Activated naive CD8-positive, alpha-beta T cell treated with anti-CD3 and anti-CD28 coated beads, Interleukin-2, amount 10 ng/mL, durations not matched to agents 7 days and 5 days (primary cell): ENCODE measurements around the gene CTNS. TPM values are rescaled to one million over a fixed set of nuclear protein-coding genes. Genes with fewer than 3 reads are reported as not detected.

ENCODE experiments used
- ATAC-seq: fragments of 150-1000 bp; cut with Tn5 transposase; one replicate; pipeline ENCODE4 v1.10.0; 2021; ENCODE audit warnings: low read depth, moderate library complexity
- POLR2A ChIA-PET: fragments of 350-600 bp; sonication (Branson Sonifier 250); formaldehyde crosslinking; loops from one replicate; lab custom pipeline; 2021; ENCODE audit warnings: antibody characterized with exemption; lab: Charles Lee
- DNase-seq: peaks from one replicate; pipeline ENCODE4 v3.0.0; 2021
- H3K27ac Mint-ChIP-seq: one replicate; pipeline ENCODE4 v1.8.0; 2022; ENCODE audit warnings: mild to moderate bottlenecking, mixed read lengths
- H3K27me3 Mint-ChIP-seq: one replicate; pipeline ENCODE4 v1.8.0; 2022; ENCODE audit warnings: mild to moderate bottlenecking, moderate library complexity, mixed read lengths
- H3K36me3 Mint-ChIP-seq: one replicate; pipeline ENCODE4 v1.8.0; 2021; ENCODE audit warnings: mild to moderate bottlenecking, mixed read lengths
- H3K4me1 Mint-ChIP-seq: one replicate; pipeline ENCODE4 v1.8.0; 2021; ENCODE audit warnings: mixed read lengths
- H3K4me3 Mint-ChIP-seq: one replicate; pipeline ENCODE4 v1.8.0; 2022; ENCODE audit warnings: mild to moderate bottlenecking, moderate library complexity, mixed read lengths
- H3K9me3 Mint-ChIP-seq: one replicate; pipeline ENCODE4 v1.8.0; 2021; ENCODE audit warnings: mixed read lengths
- total RNA-seq, 2 experiments: library from RNA; stranded (reverse); gene quantifications; one replicate each; pipeline ENCODE4 v1.2.3, GENCODE V29; 2021

Gene CTNS
- total RNA-seq, result 10 to 100 TPM in 1 of 2 experiments, 1 to 10 TPM in 1; 8.5 to 10.0 TPM

- Mint-ChIP-seq H3K36me3 (peaks cover 4% of the 10 kb centered on the region), H3K27me3 (no peaks in the 10 kb centered on the region), H3K4me1 (peaks cover 35% of the 10 kb centered on the region), H3K4me3 (peak within 1 kb of the TSS; percentile 99), H3K9me3 (no peaks in the 10 kb centered on the region), H3K27ac (peak within 1 kb of the TSS; percentile 100)
- peak; percentile 98 for ATAC-seq
- POLR2A ChIA-PET, result interaction anchor here (0.7 to 1.6 kb wide), 8 partner anchors 9 to 209 kb away, joined by 3 to 8 read pairs (median 5); partner anchors contain the start of genes EMC6 and TAX1BP3
- DNase-seq, result peak; percentile 94
Observed at GRCh38 chr17:3636154-3636907, at the start of gene CTNS, which contains the start of gene SHPK. CTNS (plus strand) TSS chr17:3636760; CDS start chr17:3640207, 3,447 bp downstream. SHPK (minus strand) TSS chr17:3636250; CDS start chr17:3636219, 31 bp downstream.

- Mint-ChIP-seq H3K27ac (no peak overlapping the region), H3K9me3 (no peaks in the 10 kb centered on the region), H3K36me3 (no peaks in the 10 kb centered on the region), H3K4me1 (no peaks in the 10 kb centered on the region), H3K27me3 (no peaks in the 10 kb centered on the region), H3K4me3 (no peak overlapping the region)
- POLR2A ChIA-PET, result no interaction called here
- no peak for DNase-seq
- no peak for ATAC-seq
Observed at GRCh38 chr17:3589784-3590183, 46.8 kb upstream of the CTNS start.

- DNase-seq (no peak), ATAC-seq (no peak)
- H3K9me3 Mint-ChIP-seq, result no peaks in the 10 kb centered on the region
- no peaks in the 10 kb centered on the region for H3K36me3 Mint-ChIP-seq
- H3K4me3 Mint-ChIP-seq, result no peak overlapping the region
- no peak overlapping the region for H3K27ac Mint-ChIP-seq
- no peaks in the 10 kb centered on the region for H3K4me1 Mint-ChIP-seq
- H3K27me3 Mint-ChIP-seq, result no peaks in the 10 kb centered on the region
- POLR2A ChIA-PET, result no interaction called here
Observed at GRCh38 chr17:3590231-3590630, 46.3 kb upstream of the CTNS start.

DNA sequence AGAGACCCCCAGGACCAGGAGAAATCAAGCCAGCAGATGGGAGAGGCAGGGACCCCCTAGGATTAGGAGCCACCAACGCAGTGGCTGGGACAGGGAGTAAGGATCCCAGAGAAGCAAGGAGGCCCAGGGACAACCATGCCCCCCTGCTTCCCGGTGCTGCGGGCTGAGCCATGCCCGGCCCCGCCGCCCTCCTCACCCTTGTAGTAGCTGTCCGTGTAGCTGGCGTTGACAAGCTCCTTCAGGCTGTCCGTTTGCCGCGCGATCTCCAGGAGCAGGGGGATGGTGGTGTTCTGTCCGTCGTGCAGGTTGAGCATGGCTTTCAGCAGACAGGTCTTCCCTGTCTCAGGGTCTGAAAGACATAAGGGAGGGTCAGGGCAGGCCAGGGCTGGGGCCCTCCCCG lies 45.8 kb upstream of the CTNS start:
- Mint-ChIP-seq H3K9me3 (no peaks in the 10 kb centered on the region), H3K27ac (no peak overlapping the region), H3K4me1 (no peaks in the 10 kb centered on the region), H3K4me3 (no peak overlapping the region), H3K36me3 (no peaks in the 10 kb centered on the region), H3K27me3 (no peaks in the 10 kb centered on the region)
- POLR2A ChIA-PET, result no interaction called here
- DNase-seq (no peak), ATAC-seq (no peak)

DNA sequence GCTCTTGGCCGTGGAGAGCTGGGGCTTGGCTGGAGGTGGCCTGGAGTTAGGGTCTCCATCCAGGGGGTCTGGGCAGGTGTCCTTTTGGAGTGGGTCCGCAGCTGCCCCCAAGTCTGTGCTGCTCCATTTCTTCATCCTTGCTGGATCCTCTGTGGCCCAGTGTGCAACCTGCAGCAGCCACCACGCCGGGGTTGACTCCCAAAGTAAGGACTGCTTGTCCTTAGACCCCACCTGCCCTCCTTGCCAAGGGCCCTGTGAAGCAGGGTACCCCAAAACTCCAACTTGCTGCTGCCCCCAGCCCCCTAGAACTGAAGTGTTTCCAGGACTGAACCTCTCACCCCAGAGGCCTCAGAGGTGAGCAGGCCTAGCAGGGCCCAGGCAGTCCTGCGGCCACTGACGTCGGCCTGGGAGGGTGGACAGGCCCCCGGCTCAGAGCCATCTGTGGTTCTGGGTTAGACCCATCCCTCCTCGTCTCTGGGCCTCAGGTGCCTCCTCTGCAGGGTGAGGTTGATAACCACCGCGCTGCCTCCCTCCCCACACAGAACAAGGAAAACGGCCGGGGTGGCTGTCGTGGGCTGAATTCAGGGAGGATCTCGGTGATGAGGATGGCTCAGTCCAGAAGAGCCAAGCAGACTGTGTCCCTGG lies 44.2 kb upstream of the CTNS start:
- POLR2A ChIA-PET, result no interaction called here
- Mint-ChIP-seq H3K27ac (no peak overlapping the region), H3K4me3 (no peak overlapping the region), H3K27me3 (no peaks in the 10 kb centered on the region), H3K4me1 (no peaks in the 10 kb centered on the region), H3K36me3 (no peaks in the 10 kb centered on the region), H3K9me3 (no peaks in the 10 kb centered on the region)
- ATAC-seq (no peak), DNase-seq (no peak)

DNA sequence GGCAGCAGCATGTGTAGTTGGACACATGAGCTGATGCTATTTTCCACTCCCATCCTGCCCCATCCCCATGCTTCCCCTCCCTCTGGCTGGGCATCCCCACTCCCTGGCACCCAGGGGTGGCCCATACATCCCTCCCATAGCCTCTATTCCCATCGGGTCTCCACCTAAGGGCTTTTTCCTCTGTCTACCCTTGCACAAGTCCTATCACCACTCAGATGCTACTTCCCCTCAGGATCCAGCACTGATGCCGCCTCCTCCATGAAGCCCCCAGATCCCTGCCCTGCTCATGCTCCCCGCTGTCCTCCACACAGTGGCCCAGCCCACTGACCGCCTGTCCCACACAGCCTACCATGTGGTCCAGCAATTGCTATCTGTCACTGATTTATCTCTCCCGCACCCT lies 43.2 kb upstream of the CTNS start:
- no peak overlapping the region for H3K4me3 Mint-ChIP-seq
- ATAC-seq (no peak), DNase-seq (no peak)
- H3K27ac Mint-ChIP-seq, result no peak overlapping the region
- no peaks in the 10 kb centered on the region for H3K4me1 Mint-ChIP-seq
- no peaks in the 10 kb centered on the region for H3K9me3 Mint-ChIP-seq
- H3K36me3 Mint-ChIP-seq, result no peaks in the 10 kb centered on the region
- POLR2A ChIA-PET, result interaction anchor here (0.6 to 0.7 kb wide), 3 partner anchors 9 to 351 kb away, joined by 3 to 5 read pairs (median 5); no protein-coding TSS in a partner anchor
- H3K27me3 Mint-ChIP-seq, result no peaks in the 10 kb centered on the region

GRCh38 chr17:3594051-3594800 lies 42.3 kb upstream of the CTNS start:
- H3K9me3 Mint-ChIP-seq, result no peaks in the 10 kb centered on the region
- no peak for ATAC-seq
- no peak overlapping the region for H3K4me3 Mint-ChIP-seq
- POLR2A ChIA-PET, result interaction anchor here (0.7 kb wide), 1 partner anchor 10 kb away, joined by 5 read pairs; no protein-coding TSS in a partner anchor
- no peaks in the 10 kb centered on the region for H3K27me3 Mint-ChIP-seq
- H3K36me3 Mint-ChIP-seq, result no peaks in the 10 kb centered on the region
- H3K27ac Mint-ChIP-seq, result no peak overlapping the region
- H3K4me1 Mint-ChIP-seq, result no peaks in the 10 kb centered on the region
- DNase-seq, result no peak

DNA sequence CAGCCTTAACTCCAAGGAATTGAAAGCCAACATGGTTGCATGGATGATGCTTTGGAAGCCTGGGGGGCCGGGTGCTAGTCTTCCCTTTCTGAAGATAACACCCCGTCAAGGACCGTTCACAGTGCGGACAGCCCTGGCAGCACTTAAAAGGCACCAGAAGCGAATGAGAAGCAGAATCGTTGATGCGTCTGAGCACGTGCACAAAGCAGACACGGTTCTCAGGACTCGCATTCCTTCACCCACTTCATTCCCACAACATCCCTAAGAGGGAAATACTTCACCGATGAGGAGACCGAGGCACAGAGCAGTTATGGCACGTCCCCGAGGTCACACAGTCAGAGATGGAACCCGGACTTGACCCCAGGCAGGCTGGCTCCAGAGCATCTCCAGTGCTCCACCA lies 41.6 kb upstream of the CTNS start:
- POLR2A ChIA-PET, result no interaction called here
- Mint-ChIP-seq H3K4me3 (no peak overlapping the region), H3K4me1 (no peaks in the 10 kb centered on the region), H3K9me3 (no peaks in the 10 kb centered on the region), H3K27me3 (no peaks in the 10 kb centered on the region), H3K27ac (no peak overlapping the region), H3K36me3 (no peaks in the 10 kb centered on the region)
- ATAC-seq (no peak), DNase-seq (no peak)

GRCh38 chr17:3596804-3597464 lies 39.6 kb upstream of the CTNS start:
- Mint-ChIP-seq H3K4me1 (no peaks in the 10 kb centered on the region), H3K36me3 (no peaks in the 10 kb centered on the region), H3K9me3 (no peaks in the 10 kb centered on the region), H3K4me3 (no peak overlapping the region), H3K27me3 (no peaks in the 10 kb centered on the region), H3K27ac (no peak overlapping the region)
- ATAC-seq, result no peak
- POLR2A ChIA-PET, result interaction anchor here (0.6 kb wide), 1 partner anchor 16 kb away, joined by 3 read pairs; no protein-coding TSS in a partner anchor
- no peak for DNase-seq

GRCh38 chr17:3598078-3598477 lies 38.5 kb upstream of the CTNS start:
- no peaks in the 10 kb centered on the region for H3K9me3 Mint-ChIP-seq
- H3K27me3 Mint-ChIP-seq, result no peaks in the 10 kb centered on the region
- DNase-seq (no peak), ATAC-seq (no peak)
- no peaks in the 10 kb centered on the region for H3K4me1 Mint-ChIP-seq
- POLR2A ChIA-PET, result no interaction called here
- no peak overlapping the region for H3K4me3 Mint-ChIP-seq
- H3K36me3 Mint-ChIP-seq, result no peaks in the 10 kb centered on the region
- no peak overlapping the region for H3K27ac Mint-ChIP-seq

DNA sequence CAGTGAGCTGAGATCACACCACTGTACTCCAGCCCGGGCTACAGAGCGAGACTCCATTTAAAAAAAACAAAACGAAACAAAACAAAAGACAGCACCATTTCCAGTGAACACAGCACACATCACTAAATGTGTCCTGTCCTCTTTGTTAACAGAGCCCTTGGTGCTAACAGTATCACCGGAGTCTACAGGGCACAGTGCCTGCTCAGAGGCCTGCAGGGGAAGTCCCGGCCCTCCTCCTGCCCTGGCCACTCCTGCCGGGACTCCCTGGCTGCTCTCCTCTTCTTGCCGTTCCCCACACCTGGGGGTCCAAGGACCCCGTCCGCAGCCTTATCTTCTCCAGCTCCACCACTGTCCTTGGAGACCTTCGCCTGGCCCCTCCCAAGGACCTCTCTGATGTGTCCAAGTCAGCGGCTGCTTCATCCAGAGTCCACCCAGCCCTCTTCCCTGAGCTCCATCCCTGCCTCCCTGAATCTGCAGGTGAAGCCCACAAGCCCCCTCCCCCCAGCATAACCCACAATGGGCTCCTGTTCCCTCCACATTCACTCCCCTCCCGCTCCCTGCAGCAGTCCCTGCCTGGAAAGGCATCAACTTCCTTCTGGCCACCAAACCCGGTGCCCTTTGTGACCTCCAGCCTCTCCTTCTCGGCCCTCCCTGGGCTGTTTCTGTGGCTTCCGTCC lies 35.9 kb upstream of the CTNS start:
- POLR2A ChIA-PET, result no interaction called here
- no peak for ATAC-seq
- Mint-ChIP-seq H3K9me3 (no peaks in the 10 kb centered on the region), H3K27ac (no peak overlapping the region), H3K4me3 (no peak overlapping the region), H3K27me3 (no peaks in the 10 kb centered on the region), H3K4me1 (no peaks in the 10 kb centered on the region), H3K36me3 (no peaks in the 10 kb centered on the region)
- no peak for DNase-seq

DNA sequence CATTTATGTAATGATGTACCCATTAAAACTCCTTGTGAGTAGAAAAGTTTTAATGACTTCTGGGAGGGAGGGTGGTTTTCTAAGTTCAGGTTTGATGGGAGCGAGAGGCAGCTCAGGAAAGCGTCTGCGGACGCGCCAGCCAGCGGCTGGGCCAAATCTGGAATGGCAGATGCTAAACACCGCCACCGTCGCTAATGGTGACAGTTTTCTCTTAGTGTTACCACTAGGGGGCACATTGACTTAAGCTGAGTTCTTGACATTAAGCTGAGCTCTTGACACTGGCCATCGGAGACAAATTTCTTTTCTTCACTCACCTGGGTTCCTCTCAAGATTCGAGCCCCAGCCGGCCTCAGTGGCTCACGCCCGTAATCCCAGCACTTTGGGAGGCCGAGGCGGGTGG lies 34.1 kb upstream of the CTNS start:
- H3K4me1 Mint-ChIP-seq, result no peaks in the 10 kb centered on the region
- H3K27ac Mint-ChIP-seq, result no peak overlapping the region
- DNase-seq (no peak), ATAC-seq (no peak)
- H3K36me3 Mint-ChIP-seq, result no peaks in the 10 kb centered on the region
- no peaks in the 10 kb centered on the region for H3K27me3 Mint-ChIP-seq
- POLR2A ChIA-PET, result no interaction called here
- H3K9me3 Mint-ChIP-seq, result no peaks in the 10 kb centered on the region
- no peak overlapping the region for H3K4me3 Mint-ChIP-seq
